ENCODE results near the gene PDE7B.

DNA sequence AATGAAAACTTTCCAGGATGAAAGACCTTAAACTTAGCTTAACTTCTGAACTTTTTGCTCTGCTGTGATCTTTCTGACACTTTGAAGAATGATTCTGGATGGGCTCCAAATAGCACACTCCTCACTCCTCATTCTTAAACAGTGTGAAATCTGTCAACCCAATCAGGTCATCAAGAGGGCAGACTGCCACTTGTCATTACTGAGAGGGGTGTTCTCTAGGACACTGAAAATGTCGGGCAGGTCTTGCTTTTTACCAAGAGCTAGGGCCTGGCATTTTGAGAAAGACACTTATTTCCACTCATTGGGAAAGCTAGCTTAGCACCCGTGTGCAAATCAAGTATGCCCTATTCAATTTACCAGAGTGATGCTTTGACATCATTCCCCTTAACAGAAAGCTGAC is 276.4 kb downstream of the PDE7B start:
- TF ChIP-seq, protein P1, sequence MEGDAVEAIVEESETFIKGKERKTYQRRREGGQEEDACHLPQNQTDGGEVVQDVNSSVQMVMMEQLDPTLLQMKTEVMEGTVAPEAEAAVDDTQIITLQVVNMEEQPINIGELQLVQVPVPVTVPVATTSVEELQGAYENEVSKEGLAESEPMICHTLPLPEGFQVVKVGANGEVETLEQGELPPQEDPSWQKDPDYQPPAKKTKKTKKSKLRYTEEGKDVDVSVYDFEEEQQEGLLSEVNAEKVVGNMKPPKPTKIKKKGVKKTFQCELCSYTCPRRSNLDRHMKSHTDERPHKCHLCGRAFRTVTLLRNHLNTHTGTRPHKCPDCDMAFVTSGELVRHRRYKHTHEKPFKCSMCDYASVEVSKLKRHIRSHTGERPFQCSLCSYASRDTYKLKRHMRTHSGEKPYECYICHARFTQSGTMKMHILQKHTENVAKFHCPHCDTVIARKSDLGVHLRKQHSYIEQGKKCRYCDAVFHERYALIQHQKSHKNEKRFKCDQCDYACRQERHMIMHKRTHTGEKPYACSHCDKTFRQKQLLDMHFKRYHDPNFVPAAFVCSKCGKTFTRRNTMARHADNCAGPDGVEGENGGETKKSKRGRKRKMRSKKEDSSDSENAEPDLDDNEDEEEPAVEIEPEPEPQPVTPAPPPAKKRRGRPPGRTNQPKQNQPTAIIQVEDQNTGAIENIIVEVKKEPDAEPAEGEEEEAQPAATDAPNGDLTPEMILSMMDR (IDR thresholded peaks at IDR 0.05) = no peak
- TF ChIP-seq POLR2A (IDR thresholded peaks at IDR 0.05; ENCODE audit: low read depth) = no peak
